ENCODE measurements around the gene COX7A2L.
"Not testable (repeated sequence)": the region's sequence is repeated elsewhere in the genome, so short reads cannot be mapped to it uniquely, and the experiment has no call there.

Gene COX7A2L

GRCh38 chr2:42340938-42341636 is 19.9 kb downstream of the COX7A2L start:
- no peak for DNase-seq (ENCODE audit: low read depth, low spot score)
- no peak overlapping the region for H3K27ac ChIP-seq

- DNase-seq (ENCODE audit: low read depth, low spot score) = no peak
- no peak overlapping the region for H3K27ac ChIP-seq
Measured at GRCh38 chr2:42340045-42340937, 20.7 kb downstream of the COX7A2L start.

GRCh38 chr2:42339191-42339912 is 21.7 kb downstream of the COX7A2L start:
- H3K27ac ChIP-seq = no peak overlapping the region
- no peak for DNase-seq (ENCODE audit: low read depth, low spot score)

DNA sequence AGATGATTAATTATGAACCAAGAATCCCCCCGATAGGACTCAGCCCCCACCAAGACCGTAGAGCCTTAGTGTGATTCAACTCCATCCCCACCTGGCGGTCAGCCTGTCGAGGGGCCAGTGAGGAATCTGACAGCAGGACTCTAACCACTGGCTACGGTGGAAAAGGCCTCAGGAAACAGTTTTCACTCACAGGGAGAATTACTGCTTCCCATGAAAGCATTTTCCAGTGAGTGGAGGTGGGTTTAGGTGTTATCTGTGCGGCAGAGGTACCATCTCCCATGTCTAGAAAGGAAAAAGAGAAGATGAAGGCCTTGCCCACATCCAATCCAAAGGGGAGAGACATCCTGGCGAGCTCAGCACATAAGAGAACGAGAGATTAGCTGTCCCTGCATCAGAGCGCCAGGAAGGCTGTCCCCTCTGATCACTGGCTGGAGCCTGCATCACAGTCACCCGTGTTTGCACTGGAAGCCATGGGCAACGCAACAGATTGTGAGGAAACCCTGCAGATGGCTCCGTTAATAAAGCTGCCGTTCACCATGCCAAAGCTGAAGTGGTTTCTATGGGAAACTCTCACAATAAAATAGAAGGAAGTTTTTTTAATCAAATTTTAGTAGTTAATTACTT is 22.3 kb downstream of the COX7A2L start:
- no peak for DNase-seq (ENCODE audit: low read depth, low spot score)
- H3K27ac ChIP-seq = no peak overlapping the region

- no peak overlapping the region for H3K27ac ChIP-seq
- DNase-seq (ENCODE audit: low read depth, low spot score) = no peak
Measured at GRCh38 chr2:42337846-42338566, 23.0 kb downstream of the COX7A2L start.

- DNase-seq (ENCODE audit: low read depth, low spot score) = no peak
- no peak overlapping the region for H3K27ac ChIP-seq
Measured at GRCh38 chr2:42337356-42337820, 23.6 kb downstream of the COX7A2L start.

- H3K27ac ChIP-seq = no peak overlapping the region
- DNase-seq (ENCODE audit: low read depth, low spot score) = no peak
Measured at GRCh38 chr2:42336361-42336965, 24.6 kb downstream of the COX7A2L start.

- DNase-seq (ENCODE audit: low read depth, low spot score) = no peak
Measured at GRCh38 chr2:42335514-42336104, 25.4 kb downstream of the COX7A2L start.

GRCh38 chr2:42334865-42335264 is 26.2 kb downstream of the COX7A2L start:
- H3K27ac ChIP-seq; DNase-seq (ENCODE audit: low read depth, low spot score): not testable (repeated sequence)

More at GRCh38 chr2:42335514-42336104, 25.4 kb downstream of the COX7A2L start:
- no peak overlapping the region for H3K27ac ChIP-seq

GRCh38 chr2:42334220-42334619 is 26.8 kb downstream of the COX7A2L start:
- H3K27ac ChIP-seq = no peak overlapping the region
- DNase-seq (ENCODE audit: low read depth, low spot score) = no peak

GRCh38 chr2:42333579-42333978 is 27.4 kb downstream of the COX7A2L start:
- no peak overlapping the region for H3K27ac ChIP-seq
- no peak for DNase-seq (ENCODE audit: low read depth, low spot score)

GRCh38 chr2:42332575-42332974 is 28.4 kb downstream of the COX7A2L start:
- DNase-seq (ENCODE audit: low read depth, low spot score) = no peak
- peak overlapping the region; percentile 32 for H3K27ac ChIP-seq

- no peak for DNase-seq (ENCODE audit: low read depth, low spot score)
- peak overlapping the region; percentile 32 for H3K27ac ChIP-seq
Measured at GRCh38 chr2:42331569-42332284, 29.3 kb downstream of the COX7A2L start.

DNA sequence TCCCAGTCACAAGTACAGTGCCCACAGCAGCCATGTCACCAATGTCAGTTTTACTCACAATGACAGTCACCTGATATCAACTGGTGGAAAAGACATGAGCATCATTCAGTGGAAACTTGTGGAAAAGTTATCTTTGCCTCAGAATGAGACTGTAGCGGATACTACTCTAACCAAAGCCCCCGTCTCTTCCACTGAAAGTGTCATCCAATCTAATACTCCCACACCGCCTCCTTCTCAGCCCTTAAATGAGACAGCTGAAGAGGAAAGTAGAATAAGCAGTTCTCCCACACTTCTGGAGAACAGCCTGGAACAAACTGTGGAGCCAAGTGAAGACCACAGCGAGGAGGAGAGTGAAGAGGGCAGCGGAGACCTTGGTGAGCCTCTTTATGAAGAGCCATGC is 31.3 kb downstream of the COX7A2L start:
- no peak overlapping the region for H3K27ac ChIP-seq
- DNase-seq (ENCODE audit: low read depth, low spot score) = no peak

DNA sequence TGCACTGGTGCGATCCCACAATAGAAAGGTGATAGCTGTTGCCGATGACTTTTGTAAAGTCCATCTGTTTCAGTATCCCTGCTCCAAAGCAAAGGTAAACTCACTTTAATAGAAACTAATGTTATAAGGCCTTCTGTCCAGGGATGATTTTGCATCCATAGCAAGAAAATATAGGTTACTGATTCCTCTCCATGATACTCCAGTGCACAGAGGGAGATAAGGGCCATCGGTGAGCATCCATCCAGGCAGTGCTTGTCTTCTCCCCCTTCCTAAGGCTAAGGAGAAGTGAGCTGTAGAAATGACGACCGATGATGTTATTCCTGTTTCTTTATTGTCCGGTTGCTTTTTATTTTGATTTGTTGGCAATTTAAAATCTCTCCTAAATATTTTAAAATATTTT is 32.1 kb downstream of the COX7A2L start:
- DNase-seq (ENCODE audit: low read depth, low spot score) = no peak
- no peak overlapping the region for H3K27ac ChIP-seq

DNA sequence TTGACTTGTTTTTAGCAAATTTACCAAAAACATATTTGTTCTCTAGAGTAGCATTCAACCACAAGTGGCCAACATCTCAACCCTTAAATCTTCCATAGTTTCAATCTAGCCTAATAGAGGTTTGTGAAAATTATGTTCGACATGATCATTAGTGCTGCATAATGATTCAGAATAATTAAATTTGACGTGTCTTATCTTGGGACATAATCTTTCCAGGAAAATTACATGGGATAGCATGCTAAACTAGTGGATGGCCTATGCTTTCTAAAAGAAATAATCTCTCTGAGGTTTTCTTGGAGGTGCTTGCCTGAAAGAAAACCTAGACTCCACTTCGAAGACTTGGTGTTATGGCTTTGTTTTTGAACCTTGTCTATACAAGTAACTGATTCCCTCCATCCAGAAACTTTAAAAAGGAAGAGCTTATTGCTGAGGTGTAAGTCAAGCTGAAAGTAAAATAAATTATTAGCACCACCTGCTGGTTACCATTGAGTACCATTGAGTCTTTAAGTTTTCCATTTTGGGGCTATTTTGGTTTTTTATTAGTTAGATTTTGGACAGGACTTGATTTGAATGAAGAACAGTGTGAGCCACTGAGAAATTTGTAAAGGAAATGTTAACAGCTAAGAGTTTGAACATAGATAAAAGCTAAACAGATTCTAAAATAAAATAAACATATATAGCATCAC is 32.7 kb downstream of the COX7A2L start:
- H3K27ac ChIP-seq = no peak overlapping the region
- DNase-seq (ENCODE audit: low read depth, low spot score) = no peak

DNA sequence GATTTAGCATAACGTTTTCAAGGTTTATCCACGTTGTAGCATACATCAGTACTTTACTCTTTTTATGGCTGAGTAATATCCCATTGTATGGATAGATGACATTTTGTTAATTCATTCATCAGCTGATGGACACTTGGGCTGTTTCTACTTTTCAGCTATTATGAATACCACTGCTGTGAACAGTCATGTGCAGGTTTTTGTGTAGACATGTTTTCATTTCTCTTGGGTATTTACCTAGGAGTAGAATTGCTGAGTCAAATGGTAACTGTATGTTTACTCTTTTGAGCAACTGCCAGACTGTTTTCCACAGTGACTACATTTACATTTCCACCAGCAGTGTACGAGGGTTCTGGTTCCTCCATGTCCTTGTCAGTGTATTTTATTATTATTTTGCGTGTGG is 33.9 kb downstream of the COX7A2L start:
- DNase-seq (ENCODE audit: low read depth, low spot score) = peak; percentile 69
- peak overlapping the region; percentile 30 for H3K27ac ChIP-seq

GRCh38 chr2:42325609-42326008 is 35.4 kb downstream of the COX7A2L start:
- no peak overlapping the region for H3K27ac ChIP-seq
- DNase-seq (ENCODE audit: low read depth, low spot score) = no peak

All from epithelial cell of prostate (primary cell).